H1 (cell line): ENCODE data around the gene PRR5L. TPM values are rescaled to one million over a fixed set of nuclear protein-coding genes. Genes with fewer than 3 reads are reported as not detected.

Experiments
- CTCF ChIA-PET: fragments of 300-600 bp; sonication (Branson Sonifier 250); formaldehyde crosslinking; loops from one replicate; lab custom pipeline; 2021; ENCODE audit not compliant: partially characterized antibody; lab: Charles Lee
- POLR2A ChIA-PET: fragments of 300-600 bp; sonication (Branson Sonifier 250); formaldehyde crosslinking; loops from one replicate; lab custom pipeline; 2021; ENCODE audit warnings: inconsistent platforms; ENCODE audit not compliant: partially characterized antibody; lab: Charles Lee
- DNase-seq, 2 experiments: peaks; one replicate each; pipeline versions ENCODE4 v3.0.0 to v3.0.0-alpha.2; 2010 to 2022; ENCODE audit warnings: low spot score in 2 of 2, low read depth in 1 of 2, mixed read lengths in 1 of 2
- FAIRE-seq: peaks from 2 replicates; lab custom pipeline; 2011; peaks lifted over from hg19 to GRCh38; lab: Jason Lieb, UNC
- H2AFZ ChIP-seq: 2 replicates; pipeline ENCODE4 v1.8.1; 2012; ENCODE audit warnings: low read length, inconsistent platforms
- H2AK5ac ChIP-seq: 2 replicates; pipeline ENCODE4 v1.6.1; 2013; ENCODE audit warnings: low read depth, low read length
- H2BK120ac ChIP-seq: replicated peaks from 2 replicates; pipeline ENCODE3; 2013; ENCODE audit warnings: low read depth, low read length, inconsistent platforms
- H2BK12ac ChIP-seq: 2 replicates; pipeline ENCODE4 v1.6.1; 2013; ENCODE audit warnings: low read depth, low read length
- H2BK15ac ChIP-seq: 2 replicates; pipeline ENCODE4 v1.6.1; 2013; ENCODE audit warnings: low read length
- H2BK20ac ChIP-seq: 2 replicates; pipeline ENCODE4 v1.6.1; 2013; ENCODE audit warnings: low read length
- H2BK5ac ChIP-seq: 2 replicates; pipeline ENCODE4 v1.6.1; 2013; ENCODE audit warnings: low read depth, low read length
- H3K14ac ChIP-seq: 2 replicates; pipeline ENCODE4 v1.6.1; 2013; ENCODE audit warnings: inconsistent platforms; ENCODE audit not compliant: insufficient read length
- H3K18ac ChIP-seq: 2 replicates; pipeline ENCODE4 v1.6.1; 2013; ENCODE audit warnings: low read length; ENCODE audit errors: extremely low read depth
- H3K23ac ChIP-seq: 2 replicates; pipeline ENCODE4 v1.6.1; 2013; ENCODE audit warnings: inconsistent platforms; ENCODE audit not compliant: insufficient read length
- H3K23me2 ChIP-seq: 2 replicates; pipeline ENCODE4 v1.6.1; 2013; ENCODE audit warnings: low read depth, low read length
- H3K27ac ChIP-seq: 2 replicates; pipeline ENCODE4 v1.6.1; 2011; ENCODE audit warnings: low read depth, low read length, inconsistent platforms
- H3K27me3 ChIP-seq, 4 experiments: replicated peaks in 1 of 4; 1 replicate in 1 of 4; 2 replicates in 3 of 4; pipeline versions ENCODE4 v1.6.1 to v1.8.1; 2011 to 2013; ENCODE audit warnings: low read length in 3 of 4, mild to moderate bottlenecking in 3 of 4, inconsistent platforms in 2 of 4, mixed read lengths in 2 of 4, moderate library complexity in 1 of 4; ENCODE audit not compliant: control insufficient read depth in 3 of 4, insufficient read depth in 3 of 4; ENCODE audit errors: extremely low read depth in 1 of 4
- H3K36me3 ChIP-seq, 4 experiments: 2 replicates each; pipeline versions ENCODE4 v1.6.1 to v1.8.1; 2011 to 2013; ENCODE audit warnings: mild to moderate bottlenecking in 4 of 4, low read length in 3 of 4, moderate library complexity in 2 of 4, control low read depth in 1 of 4, inconsistent platforms in 1 of 4; ENCODE audit not compliant: insufficient read depth in 4 of 4, control insufficient read depth in 2 of 4
- H3K4ac ChIP-seq: replicated peaks from 2 replicates; pipeline ENCODE3; 2013; ENCODE audit warnings: low read length, low read depth, mixed read lengths, inconsistent platforms; ENCODE audit not compliant: insufficient read length
- H3K4me1 ChIP-seq, 4 experiments: replicated peaks in 1 of 4; 1 replicate in 1 of 4; 2 replicates in 3 of 4; pipeline versions ENCODE4 v1.6.1 to v1.8.1; 2011 to 2013; ENCODE audit warnings: low read length in 3 of 4, inconsistent platforms in 2 of 4, mixed read lengths in 1 of 4; ENCODE audit not compliant: insufficient read depth in 4 of 4, control insufficient read depth in 3 of 4
- H3K4me2 ChIP-seq, 2 experiments: 2 replicates each; pipeline versions ENCODE4 v1.6.1 to v1.8.1; 2011 to 2013; ENCODE audit warnings: low read depth in 2 of 2, low read length in 2 of 2, control low read depth in 1 of 2, inconsistent platforms in 1 of 2, mild to moderate bottlenecking in 1 of 2; ENCODE audit not compliant: insufficient read depth in 1 of 2
- H3K4me3 ChIP-seq, 4 experiments: fragments of 200-600, 300-600 bp in 1 of 4; sonication (generic), shearing (Covaris generic), sonication (Bioruptor Twin) in 1 of 4; 2 replicates each; pipeline versions ENCODE4 v1.5.1 to v1.8.1; 2011 to 2016; ENCODE audit warnings: low read length in 4 of 4, low read depth in 3 of 4, control low read depth in 2 of 4, inconsistent platforms in 2 of 4, mild to moderate bottlenecking in 2 of 4, mixed read lengths in 1 of 4, moderate library complexity in 1 of 4; ENCODE audit not compliant: insufficient read depth in 2 of 4; ENCODE audit errors: extremely low read depth in 1 of 4
- H3K56ac ChIP-seq: replicated peaks from 2 replicates; pipeline ENCODE3; 2013; ENCODE audit warnings: low read depth, mild to moderate bottlenecking, mixed read lengths, low read length, inconsistent platforms; ENCODE audit not compliant: insufficient read length
- H3K79me1 ChIP-seq: 2 replicates; pipeline ENCODE4 v1.6.1; 2013; ENCODE audit warnings: low read depth, low read length, control low read depth
- H3K79me2 ChIP-seq, 2 experiments: 2 replicates each; pipeline versions ENCODE4 v1.6.1 to v1.8.1; 2012 to 2013; ENCODE audit warnings: low read length in 2 of 2, mild to moderate bottlenecking in 2 of 2, inconsistent platforms in 1 of 2; ENCODE audit not compliant: insufficient read depth in 2 of 2, control insufficient read depth in 1 of 2
- H3K9ac ChIP-seq, 4 experiments: replicated peaks in 1 of 4; 1 replicate in 1 of 4; 2 replicates in 3 of 4; pipeline versions ENCODE4 v1.6.1 to v1.8.1; 2011 to 2013; ENCODE audit warnings: low read depth in 3 of 4, low read length in 3 of 4, control low read depth in 2 of 4, mild to moderate bottlenecking in 2 of 4, moderate library complexity in 2 of 4, inconsistent platforms in 1 of 4; ENCODE audit errors: extremely low read depth in 1 of 4
- H3K9me3 ChIP-seq, 2 experiments: 2 replicates each; pipeline versions ENCODE4 v1.6.1 to v1.8.1; 2012 to 2013; ENCODE audit warnings: mild to moderate bottlenecking in 2 of 2, moderate library complexity in 2 of 2, control low read depth in 1 of 2, inconsistent platforms in 1 of 2, low read depth in 1 of 2, low read length in 1 of 2, mixed read lengths in 1 of 2; ENCODE audit not compliant: insufficient read depth in 2 of 2
- H4K20me1 ChIP-seq, 2 experiments: replicated peaks in 1 of 2; 2 replicates each; pipeline versions ENCODE3 to v1.8.1; 2011 to 2013; ENCODE audit warnings: inconsistent platforms in 2 of 2, low read length in 2 of 2, mild to moderate bottlenecking in 1 of 2; ENCODE audit not compliant: insufficient read depth in 2 of 2, control insufficient read depth in 1 of 2
- H4K5ac ChIP-seq: 2 replicates; pipeline ENCODE4 v1.6.1; 2013; ENCODE audit warnings: low read length, low read depth, mixed read lengths, inconsistent platforms; ENCODE audit not compliant: insufficient read length
- H4K8ac ChIP-seq: 2 replicates; pipeline ENCODE4 v1.8.0; 2013; ENCODE audit warnings: mild to moderate bottlenecking, moderate library complexity, low read length, inconsistent platforms; ENCODE audit not compliant: insufficient read depth; ENCODE audit errors: extremely low read depth
- H4K91ac ChIP-seq: replicated peaks from 2 replicates; pipeline ENCODE3; 2013; ENCODE audit warnings: low read length, mixed read lengths, inconsistent platforms; ENCODE audit not compliant: insufficient read length
- CREB1 ChIP-seq: IDR thresholded peaks from 2 replicates; pipeline ENCODE4 v1.6.1; 2012; ENCODE audit warnings: inconsistent platforms
- CTCF ChIP-seq, 3 experiments: IDR thresholded peaks; 1 replicate in 2 of 3; 2 replicates in 1 of 3; pipeline versions ENCODE4 v1.5.1 to v1.6.1; 2011; ENCODE audit warnings: low read length in 3 of 3, mild to moderate bottlenecking in 3 of 3, inconsistent platforms in 2 of 3, low read depth in 1 of 3, moderate library complexity in 1 of 3; ENCODE audit not compliant: insufficient read depth in 1 of 3; ENCODE audit errors: control extremely low read depth in 1 of 3
- KDM1A ChIP-seq: fragments of 200-600, 300-600 bp; sonication (generic); IDR thresholded peaks from 2 replicates; pipeline ENCODE4 v1.7.1; 2016; ENCODE audit warnings: mild to moderate bottlenecking, low read length, borderline replicate concordance
- YY1 ChIP-seq: IDR thresholded peaks from 2 replicates; pipeline ENCODE4 v1.6.1; 2011; ENCODE audit warnings: low read depth, mild to moderate bottlenecking, low read length
- WGBS, 2 experiments: shearing (Covaris generic) in 1 of 2; methylation state at CpG; one replicate each; pipeline versions ENCODE4 v1.1.6 to v1.1.7; 2013 to 2015; ENCODE audit warnings: low lambda C conversion rate in 2 of 2, mixed read lengths in 2 of 2, inconsistent platforms in 1 of 2, low coverage in 1 of 2, missing lambda C conversion rate in 1 of 2; ENCODE audit not compliant: insufficient replicate concordance in 2 of 2, insufficient coverage in 1 of 2, insufficient read length in 1 of 2; ENCODE audit errors: extremely low coverage in 1 of 2, missing lambda C conversion rate in 1 of 2; 5-methylcytosine and 5-hydroxymethylcytosine counted together
- polyA plus RNA-seq, 7 experiments: library from polyadenylated mRNA; depleted of rRNA in 3 of 7; stranded (reverse) in 5 of 7; unstranded in 2 of 7; fragments of >200 nt in 5 of 7; fragments of 200-250 nt in 2 of 7; gene quantifications; 1 replicate in 5 of 7; 2 replicates in 1 of 7; 4 replicates in 1 of 7; pipeline versions ENCODE4 v1.2.1 to v1.2.3, GENCODE V29; 2011 to 2013; ENCODE audit warnings: missing spikeins in 2 of 7, mixed read lengths in 2 of 7
- total RNA-seq: library from RNA; stranded (reverse); fragmentation: NEBNext Ultra II Directional; extraction: Animal tissue kit (Norgen Biotek cat#: 25700); gene quantifications from 2 replicates; pipeline ENCODE4 v1.2.1, GENCODE V29; 2021

The PRR5L gene
- total and polyA plus RNA-seq, 2 of the 8 experiments (the other 6 are each of a cell fraction or from before 2014, with no cell fraction given), result 6.6 to 10.1 TPM

DNA sequence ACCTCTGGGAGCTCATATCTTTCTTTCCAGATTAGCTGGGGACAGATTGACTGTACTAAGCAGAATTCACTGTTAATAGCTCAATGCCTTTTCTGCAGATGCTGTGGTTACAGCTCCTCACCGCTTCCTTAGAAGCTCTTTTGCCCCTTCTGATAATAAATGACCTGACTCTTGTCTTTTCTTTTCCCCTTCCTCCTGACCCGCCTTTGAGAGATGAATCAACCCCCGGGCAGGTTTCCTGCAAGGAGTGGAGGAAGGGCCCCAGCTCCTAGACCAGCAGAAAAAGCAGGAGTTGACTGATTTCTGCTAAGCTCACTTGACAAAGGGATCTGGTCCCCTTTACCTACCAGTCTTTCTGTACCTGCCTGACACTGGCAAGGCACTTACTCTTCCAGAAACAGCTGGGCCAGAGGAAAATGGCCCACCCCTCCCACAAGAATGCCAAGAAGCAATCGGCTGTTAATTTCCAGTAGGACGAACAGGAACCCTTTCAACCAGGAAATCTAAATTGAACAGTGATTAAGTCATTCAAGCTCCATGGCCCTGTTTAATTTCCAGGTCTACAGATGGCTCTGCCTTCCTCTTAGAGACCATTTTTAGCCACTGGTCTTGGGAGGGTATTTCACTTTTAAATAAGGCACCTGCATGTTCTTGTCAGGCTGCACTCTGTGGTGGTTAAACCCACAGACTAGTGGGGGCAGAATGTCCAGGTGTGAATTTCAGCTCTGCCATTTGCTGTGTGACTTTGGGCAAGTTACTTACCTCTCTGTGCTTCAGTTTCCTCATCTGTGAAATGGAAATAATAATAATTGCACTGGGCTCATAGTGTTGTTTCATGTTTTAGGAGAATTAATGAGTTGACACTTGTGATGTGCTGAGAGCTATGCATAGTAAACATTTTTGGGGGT is 67.5 kb downstream of the PRR5L start:
- peak in 1 of 2 experiments; percentile 47 for DNase-seq
- Histone ChIP-seq H3K27ac (no peak overlapping the region), H3K79me1 (no peaks in the 10 kb centered on the region)

More for the DNA sequence above, 67.5 kb downstream of the PRR5L start:
- Histone ChIP-seq H2BK120ac (no peak overlapping the region), H3K4me1 (peaks cover 0 to 11% (median 6%) of the 10 kb centered on the region in 4 experiments; a peak in 3 of 7 replicates), H3K36me3 (no peaks in the 10 kb centered on the region), H3K4ac (no peak overlapping the region), H4K91ac (no peak overlapping the region), H3K27me3 (peaks cover 0 to 4% (median 0%) of the 10 kb centered on the region in 4 experiments; a peak in 4 of 7 replicates), H3K56ac (no peak overlapping the region)
- FAIRE-seq, result no peak
- WGBS, 2 experiments, result 64% methylated on average over 5 of the region's 5 CpGs; no CpG with 5 or more reads in 1 of the 2 experiments
- POLR2A ChIA-PET, result interaction anchor here (0.6 to 3.5 kb wide), 3 partner anchors 12 to 115 kb away, joined by 3 to 17 read pairs (median 3); no protein-coding TSS in a partner anchor
- TF ChIP-seq CTCF (IDR thresholded peaks at IDR 0.05; ENCODE audit: control extremely low read depth in 1 of 3, insufficient read depth in 1 of 3, low read depth in 1 of 3, low read length in 3 of 3) (no peak), KDM1A (peak; percentile 76; the same call in 1 of the 2 replicates), YY1 (no peak), CREB1 (no peak)
- TF ChIP-seq, all 59 proteins: peak for 1
- CTCF ChIA-PET, result interaction anchor here (0.8 to 3.4 kb wide), 8 partner anchors 8 to 129 kb away, joined by 3 to 33 read pairs (median 6); no protein-coding TSS in a partner anchor
- no peak overlapping the region for H2BK5ac ChIP-seq
- H3K4me2 ChIP-seq, result no peak overlapping the region
- no peak overlapping the region for H3K18ac ChIP-seq
- no peaks in the 10 kb centered on the region for H4K20me1 ChIP-seq
- H2AK5ac ChIP-seq, result no peak overlapping the region
- H3K9ac ChIP-seq, result no peak overlapping the region
- H3K23me2 ChIP-seq, result no peaks in the 10 kb centered on the region; the same call in 1 of the 2 replicates
- no peaks in the 10 kb centered on the region for H3K9me3 ChIP-seq
- no peak overlapping the region for H3K23ac ChIP-seq
- no peak overlapping the region for H4K8ac ChIP-seq
- H2BK20ac ChIP-seq, result no peak overlapping the region
- no peak overlapping the region for H2AFZ ChIP-seq
- H3K14ac ChIP-seq, result no peak overlapping the region
- H3K4me3 ChIP-seq, result no peak overlapping the region
- no peaks in the 10 kb centered on the region for H3K79me2 ChIP-seq
- no peak overlapping the region for H2BK15ac ChIP-seq
- no peak overlapping the region for H4K5ac ChIP-seq
- H2BK12ac ChIP-seq, result no peak overlapping the region
